Measurements from ENCODE around the gene CEP131. TPM values are rescaled to one million over a fixed set of nuclear protein-coding genes. Genes with fewer than 3 reads are reported as not detected.

The CEP131 gene
- polyA plus RNA-seq, 2 of the 4 experiments (the other 2 are of a cell fraction), result 3.3 to 11.5 TPM

GRCh38 chr17:81233811-81234505 is 11.2 kb upstream of the CEP131 start:
- Histone ChIP-seq H3K4me3 (no peak overlapping the region), H3K27ac (no peak overlapping the region), H3K9me3 (no peaks in the 10 kb centered on the region), H3K4me1 (peaks cover 7% of the 10 kb centered on the region), H3K4me2 (no peak overlapping the region)
- ATAC-seq (no peak), FAIRE-seq (no peak), DNase-seq (ENCODE audit: low read depth in 1 of 2, low spot score in 1 of 2) (no peak)
- WGBS (ENCODE audit: missing lambda C conversion rate), result 81% methylated on average over 12 of the region's 21 CpGs
- POLR2A ChIA-PET, result interaction anchor here (0.6 kb wide), 1 partner anchor 244 kb away, joined by 5 read pairs; no protein-coding TSS in a partner anchor
- no peak for TF ChIP-seq CHD4 (IDR thresholded peaks at IDR 0.05; ENCODE audit: borderline replicate concordance)
- no peak for TF ChIP-seq CTCF (IDR thresholded peaks at IDR 0.05)
- no peak for TF ChIP-seq HOXA7 (CRISPR knock-in tag; IDR thresholded peaks at IDR 0.05)
- no peak for TF ChIP-seq POLR2AphosphoS2 (conservative IDR thresholded peaks at IDR 0.05; ENCODE audit: low read length)
- no peak for TF ChIP-seq RNF2 (IDR thresholded peaks at IDR 0.05; ENCODE audit: borderline replicate concordance, low read depth)
- TF ChIP-seq CBX8 (IDR thresholded peaks at IDR 0.05), result no peak
- no peak for TF ChIP-seq ZC3H11A (IDR thresholded peaks at IDR 0.05)
- TF ChIP-seq POLR2A (IDR thresholded peaks at IDR 0.05; ENCODE audit: low read length), result no peak
- no peak for TF ChIP-seq JUNB (IDR thresholded peaks at IDR 0.05)
- TF ChIP-seq E2F6 (IDR thresholded peaks at IDR 0.05; ENCODE audit: borderline replicate concordance, low read depth), result no peak
- CTCF ChIA-PET, result interaction anchor here (0.8 to 13.0 kb wide), 6 partner anchors 8 to 211 kb away, joined by 3 to 153 read pairs (median 4); no protein-coding TSS in a partner anchor

GRCh38 chr17:81233316-81233715 is 10.6 kb upstream of the CEP131 start:
- Histone ChIP-seq H3K4me3 (no peak overlapping the region), H3K9me3 (no peaks in the 10 kb centered on the region), H3K27ac (no peak overlapping the region), H3K4me2 (no peak overlapping the region), H3K4me1 (peaks cover 7% of the 10 kb centered on the region)
- DNase-seq (ENCODE audit: low read depth in 1 of 2, low spot score in 1 of 2) (no peak), FAIRE-seq (no peak), ATAC-seq (no peak)
- ChIA-PET POLR2A (no interaction called here), CTCF (interaction anchor here (0.8 to 13.0 kb wide), 7 partner anchors 9 to 211 kb away, joined by 3 to 153 read pairs (median 5); no protein-coding TSS in a partner anchor)
- 94% methylated on average over 16 of the region's 17 CpGs for WGBS (ENCODE audit: missing lambda C conversion rate)
- TF ChIP-seq HEYL (CRISPR knock-in tag; IDR thresholded peaks at IDR 0.05), result no peak
- no peak for TF ChIP-seq ZNF302 (CRISPR knock-in tag; IDR thresholded peaks at IDR 0.05)
- TF ChIP-seq POLR2AphosphoS2 (conservative IDR thresholded peaks at IDR 0.05; ENCODE audit: low read length), result no peak
- TF ChIP-seq NR3C1 (IDR thresholded peaks at IDR 0.05), result no peak
- TF ChIP-seq NPAS2 (CRISPR knock-in tag; IDR thresholded peaks at IDR 0.05; ENCODE audit: borderline replicate concordance), result no peak
- no peak for TF ChIP-seq ZSCAN20 (CRISPR knock-in tag; IDR thresholded peaks at IDR 0.05)

- no peak overlapping the region for H3K4me3 ChIP-seq
- ChIA-PET POLR2A (no interaction called here), CTCF (interaction anchor here (1.3 to 13.0 kb wide), 6 partner anchors 8 to 131 kb away, joined by 3 to 153 read pairs (median 6); partner anchors contain the start of genes NDUFAF8 and TEPSIN)
- ATAC-seq (no peak), DNase-seq (ENCODE audit: low read depth in 1 of 2, low spot score in 1 of 2) (no peak), FAIRE-seq (no peak)
- H3K27ac ChIP-seq, result no peak overlapping the region
- 91% methylated on average over 17 of the region's 19 CpGs for WGBS (ENCODE audit: missing lambda C conversion rate)
- TF ChIP-seq FOSB (CRISPR knock-in tag; IDR thresholded peaks at IDR 0.05) (no peak), BHLHE40 (IDR thresholded peaks at IDR 0.05; ENCODE audit: low read depth, low read length) (no peak), PHF8 (IDR thresholded peaks at IDR 0.05; ENCODE audit: borderline replicate concordance, low read depth) (no peak), ZFP36 (IDR thresholded peaks at IDR 0.05; ENCODE audit: borderline replicate concordance, partially characterized antibody) (no peak)
- no peaks in the 10 kb centered on the region for H3K9me3 ChIP-seq
- no peak overlapping the region for H3K4me2 ChIP-seq
- H3K4me1 ChIP-seq, result peaks cover 5% of the 10 kb centered on the region
Observed at GRCh38 chr17:81232616-81233241, 10.0 kb upstream of the CEP131 start.

All from A549 (cell line).